Measurements from ENCODE around the gene QSER1. TPM values are rescaled to one million over a fixed set of nuclear protein-coding genes. Genes with fewer than 3 reads are reported as not detected.

QSER1 gene
- total and polyA plus RNA-seq, 9 of the 15 experiments (the other 6 are each of a cell fraction or from before 2014, with no cell fraction given), result 5.8 to 33.6 (median 22.3) TPM

DNA sequence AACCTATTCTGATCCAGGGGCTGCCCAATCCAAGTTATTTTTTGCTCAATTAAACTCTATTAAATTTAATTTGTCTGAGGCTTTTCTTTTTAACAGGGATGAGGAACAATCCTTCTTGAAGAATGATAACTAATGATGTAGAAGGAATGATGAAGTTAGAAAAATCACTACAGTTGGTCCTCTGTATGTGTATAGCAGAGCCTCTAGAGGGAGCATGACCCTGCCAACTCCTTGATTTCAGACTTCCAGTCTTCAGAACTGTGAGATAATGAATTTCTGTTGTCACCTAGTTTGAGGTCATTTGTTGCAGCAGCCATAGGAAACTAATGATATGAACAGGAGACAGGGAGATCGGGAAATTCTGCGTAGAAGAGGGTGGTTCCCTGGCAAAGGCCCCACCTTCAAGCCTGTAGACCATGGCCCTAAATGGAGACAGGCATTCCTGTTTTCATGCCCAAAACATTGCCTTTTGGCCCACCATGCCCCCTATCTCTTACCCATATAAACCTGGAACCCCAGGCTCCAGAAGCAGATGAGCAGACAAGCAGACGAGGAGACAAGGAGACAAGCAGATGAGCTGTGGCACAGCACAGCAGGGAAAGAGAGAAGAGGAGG is 7.7 kb upstream of the QSER1 start:
- peak; percentile 87 for FAIRE-seq
- no peaks in the 10 kb centered on the region for H3K36me3 ChIP-seq (ENCODE audit: control insufficient read depth, insufficient read depth, low read length)
- TF ChIP-seq, protein P1, sequence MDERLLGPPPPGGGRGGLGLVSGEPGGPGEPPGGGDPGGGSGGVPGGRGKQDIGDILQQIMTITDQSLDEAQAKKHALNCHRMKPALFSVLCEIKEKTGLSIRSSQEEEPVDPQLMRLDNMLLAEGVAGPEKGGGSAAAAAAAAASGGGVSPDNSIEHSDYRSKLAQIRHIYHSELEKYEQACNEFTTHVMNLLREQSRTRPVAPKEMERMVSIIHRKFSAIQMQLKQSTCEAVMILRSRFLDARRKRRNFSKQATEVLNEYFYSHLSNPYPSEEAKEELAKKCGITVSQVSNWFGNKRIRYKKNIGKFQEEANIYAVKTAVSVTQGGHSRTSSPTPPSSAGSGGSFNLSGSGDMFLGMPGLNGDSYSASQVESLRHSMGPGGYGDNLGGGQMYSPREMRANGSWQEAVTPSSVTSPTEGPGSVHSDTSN (CRISPR knock-in tag; IDR thresholded peaks at IDR 0.05; ENCODE audit: low read depth), result no peak
- TF ChIP-seq, protein P1 (tag; conservative IDR thresholded peaks at IDR 0.05; ENCODE audit: low read depth), result 0 out of 2 replicates have a peak, but pooled peaks have one; percentile 12
- TF ChIP-seq PRPF4 (IDR thresholded peaks at IDR 0.05; ENCODE audit: insufficient read depth, low read depth, low read length, poor library complexity, severe bottlenecking) (no peak), HMGN3 (IDR thresholded peaks at IDR 0.05; ENCODE audit: borderline replicate concordance, extremely low read depth, insufficient read length, low read depth, low read length) (no peak), ZNF24 (IDR thresholded peaks at IDR 0.05) (peak; percentile 70), RAD21 (CRISPR knock-in tag; conservative IDR thresholded peaks at IDR 0.05 in 1 of 2, IDR thresholded peaks at IDR 0.05 in 1 of 2) (peak in 1 of 2 experiments; percentile 60; a peak in 3 of 4 replicates), RCOR1 (IDR thresholded peaks at IDR 0.05; ENCODE audit: borderline replicate concordance in 1 of 2, low read depth in 2 of 2, low read length in 2 of 2) (0 out of 4 replicates have a peak, but pooled peaks of 1 of the 2 experiments have one; percentile 7), KDM1A (IDR thresholded peaks at IDR 0.05) (0 out of 4 replicates have a peak, but pooled peaks of 1 of the 2 experiments have one; percentile 28)
- TF ChIP-seq, protein P2, sequence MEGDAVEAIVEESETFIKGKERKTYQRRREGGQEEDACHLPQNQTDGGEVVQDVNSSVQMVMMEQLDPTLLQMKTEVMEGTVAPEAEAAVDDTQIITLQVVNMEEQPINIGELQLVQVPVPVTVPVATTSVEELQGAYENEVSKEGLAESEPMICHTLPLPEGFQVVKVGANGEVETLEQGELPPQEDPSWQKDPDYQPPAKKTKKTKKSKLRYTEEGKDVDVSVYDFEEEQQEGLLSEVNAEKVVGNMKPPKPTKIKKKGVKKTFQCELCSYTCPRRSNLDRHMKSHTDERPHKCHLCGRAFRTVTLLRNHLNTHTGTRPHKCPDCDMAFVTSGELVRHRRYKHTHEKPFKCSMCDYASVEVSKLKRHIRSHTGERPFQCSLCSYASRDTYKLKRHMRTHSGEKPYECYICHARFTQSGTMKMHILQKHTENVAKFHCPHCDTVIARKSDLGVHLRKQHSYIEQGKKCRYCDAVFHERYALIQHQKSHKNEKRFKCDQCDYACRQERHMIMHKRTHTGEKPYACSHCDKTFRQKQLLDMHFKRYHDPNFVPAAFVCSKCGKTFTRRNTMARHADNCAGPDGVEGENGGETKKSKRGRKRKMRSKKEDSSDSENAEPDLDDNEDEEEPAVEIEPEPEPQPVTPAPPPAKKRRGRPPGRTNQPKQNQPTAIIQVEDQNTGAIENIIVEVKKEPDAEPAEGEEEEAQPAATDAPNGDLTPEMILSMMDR (IDR thresholded peaks at IDR 0.05 in 2 of 3, conservative IDR thresholded peaks at IDR 0.05 in 1 of 3; ENCODE audit: insufficient read depth in 2 of 3, low read depth in 1 of 3, low read length in 3 of 3), result peak; percentile 21 to 68 (median 56); a peak in 5 of 6 replicates

More for the DNA sequence above, 7.7 kb upstream of the QSER1 start:
- no peaks in the 10 kb centered on the region for H3K4me1 ChIP-seq (replicated peaks in 1 of 2; ENCODE audit: control insufficient read depth in 2 of 2, insufficient read depth in 2 of 2, low read length in 2 of 2)
- H3K27ac ChIP-seq (ENCODE audit: extremely low read depth, low read depth, low read length), result no peak overlapping the region
- in situ Hi-C loops (cut with MboI) (no loop called here), intact Hi-C loops (cut with micrococcal nuclease) (loop anchor here (5.0 to 10.0 kb wide), 2 partner anchors 80 to 177 kb away; no protein-coding TSS in a partner anchor)
- no peaks in the 10 kb centered on the region for H3K9me1 ChIP-seq (ENCODE audit: control insufficient read depth, insufficient read depth, low read length)
- H3K4me2 ChIP-seq (ENCODE audit: insufficient read depth, low read length), result no peak overlapping the region
- H3K79me2 ChIP-seq (ENCODE audit: control insufficient read depth, insufficient read depth, low read length), result no peaks in the 10 kb centered on the region
- no peak overlapping the region for H3K4me3 ChIP-seq
- 11% methylated on average over 3 of the region's 3 CpGs for WGBS (ENCODE audit: insufficient coverage, low coverage, missing lambda C conversion rate)
- peaks cover 0 to 6% of the 10 kb centered on the region in 2 experiments; a peak in 2 of 5 replicates for H3K27me3 ChIP-seq (ENCODE audit: control insufficient read depth in 2 of 2, insufficient read depth in 2 of 2, low read length in 2 of 2)
- H2AFZ ChIP-seq (ENCODE audit: low read depth, low read length), result 0 out of 2 replicates have a peak overlapping the region, but pooled peaks have one; percentile 44
- CTCF ChIA-PET (ENCODE audit: low intra/inter-chr PET ratio), result interaction anchor here (1.3 kb wide), 1 partner anchor 181 kb away, joined by 7 read pairs; no protein-coding TSS in a partner anchor
- H3K9ac ChIP-seq (ENCODE audit: insufficient read depth in 1 of 2, low read depth in 2 of 2, low read length in 2 of 2), result no peak overlapping the region
- peak in 3 of 4 experiments; percentile 23 to 38 (median 29) for DNase-seq (ENCODE audit: extremely low read depth in 1 of 4, low spot score in 3 of 4)
- POLR2A ChIA-PET, result interaction anchor here (0.6 to 1.9 kb wide), 2 partner anchors 7 to 274 kb away, joined by 3 to 5 read pairs; partner anchors contain the start of gene QSER1
- peak; percentile 90 for ATAC-seq
- H4K20me1 ChIP-seq (replicated peaks; ENCODE audit: control insufficient read depth, insufficient read depth, low read length), result no peaks in the 10 kb centered on the region
- no TSS peak for BruUV-seq (replicated peaks)
- no peaks in the 10 kb centered on the region for H3K9me3 ChIP-seq (replicated peaks; ENCODE audit: control insufficient read depth, insufficient read depth, low read depth, low read length)
